Dendritic cell treated with granulocyte-macrophage colony-stimulating factor and Interleukin-4, amounts not matched to agents 40 ng/mL and 50 ng/mL, for 4 days (primary cell): ENCODE measurements around the gene FAR2.

Source experiments
- H3K27ac Mint-ChIP-seq: one replicate; pipeline ENCODE4 v1.8.0; 2022; ENCODE audit warnings: mild to moderate bottlenecking, mixed read lengths
- H3K27me3 Mint-ChIP-seq: one replicate; pipeline ENCODE4 v1.8.0; 2022; ENCODE audit warnings: mild to moderate bottlenecking, mixed read lengths
- H3K36me3 Mint-ChIP-seq: one replicate; pipeline ENCODE4 v1.8.0; 2022; ENCODE audit warnings: low read depth, mixed read lengths
- H3K4me1 Mint-ChIP-seq: one replicate; pipeline ENCODE4 v1.8.0; 2022; ENCODE audit warnings: low read depth, mixed read lengths
- H3K4me3 Mint-ChIP-seq: one replicate; pipeline ENCODE4 v1.8.0; 2022; ENCODE audit warnings: mild to moderate bottlenecking, moderate library complexity, mixed read lengths
- H3K9me3 Mint-ChIP-seq: one replicate; pipeline ENCODE4 v1.8.0; 2022; ENCODE audit warnings: mixed read lengths
- intact Hi-C: fragments of 100-400 bp; cut with micrococcal nuclease; formaldehyde crosslinking; loops from one replicate; pipeline ENCODE4 v1.15.0; 2022

The FAR2 gene

GRCh38 chr12:29200586-29200985 is 51.5 kb downstream of the FAR2 start:
- peaks cover 17% of the 10 kb centered on the region for H3K9me3 Mint-ChIP-seq
- H3K27me3 Mint-ChIP-seq, result peaks cover 34% of the 10 kb centered on the region
- no peaks in the 10 kb centered on the region for H3K36me3 Mint-ChIP-seq
- H3K4me1 Mint-ChIP-seq, result peaks cover 22% of the 10 kb centered on the region
- no peak overlapping the region for H3K27ac Mint-ChIP-seq
- H3K4me3 Mint-ChIP-seq, result no peak overlapping the region
- intact Hi-C loops, result no loop called here

GRCh38 chr12:29201296-29201695 is 52.2 kb downstream of the FAR2 start:
- H3K27ac Mint-ChIP-seq, result no peak overlapping the region
- peaks cover 34% of the 10 kb centered on the region for H3K27me3 Mint-ChIP-seq
- H3K36me3 Mint-ChIP-seq, result no peaks in the 10 kb centered on the region
- intact Hi-C loops, result no loop called here
- H3K9me3 Mint-ChIP-seq, result peaks cover 17% of the 10 kb centered on the region
- no peak overlapping the region for H3K4me3 Mint-ChIP-seq
- peaks cover 25% of the 10 kb centered on the region for H3K4me1 Mint-ChIP-seq

GRCh38 chr12:29201746-29202145 is 52.7 kb downstream of the FAR2 start:
- Mint-ChIP-seq H3K4me1 (peaks cover 30% of the 10 kb centered on the region), H3K9me3 (peaks cover 17% of the 10 kb centered on the region)

GRCh38 chr12:29204521-29204920 is 55.4 kb downstream of the FAR2 start:
- no peak overlapping the region for H3K4me3 Mint-ChIP-seq
- peaks cover 53% of the 10 kb centered on the region for H3K4me1 Mint-ChIP-seq
- no peak overlapping the region for H3K27ac Mint-ChIP-seq
- peaks cover 17% of the 10 kb centered on the region for H3K9me3 Mint-ChIP-seq
- peaks cover 27% of the 10 kb centered on the region for H3K27me3 Mint-ChIP-seq
- intact Hi-C loops, result no loop called here
- H3K36me3 Mint-ChIP-seq, result no peaks in the 10 kb centered on the region

More at GRCh38 chr12:29201746-29202145, 52.7 kb downstream of the FAR2 start:
- peaks cover 34% of the 10 kb centered on the region for H3K27me3 Mint-ChIP-seq
- intact Hi-C loops, result no loop called here
- H3K27ac Mint-ChIP-seq, result no peak overlapping the region
- H3K4me3 Mint-ChIP-seq, result no peak overlapping the region
- no peaks in the 10 kb centered on the region for H3K36me3 Mint-ChIP-seq

GRCh38 chr12:29207120-29207519 is 58.0 kb downstream of the FAR2 start:
- Mint-ChIP-seq H3K4me3 (peak overlapping the region; percentile 11), H3K36me3 (no peaks in the 10 kb centered on the region), H3K27ac (peak overlapping the region; percentile 48), H3K9me3 (peaks cover 17% of the 10 kb centered on the region), H3K27me3 (peaks cover 18% of the 10 kb centered on the region), H3K4me1 (peaks cover 51% of the 10 kb centered on the region)
- intact Hi-C loops, result loop anchor here (2.0 to 5.0 kb wide), 2 partner anchors 42 to 55 kb away; no protein-coding TSS in a partner anchor

- intact Hi-C loops, result loop anchor here (2.0 to 5.0 kb wide), 2 partner anchors 35 to 56 kb away; no protein-coding TSS in a partner anchor
- Mint-ChIP-seq H3K9me3 (peaks cover 8% of the 10 kb centered on the region), H3K27me3 (peaks cover 16% of the 10 kb centered on the region), H3K4me1 (peaks cover 55% of the 10 kb centered on the region), H3K36me3 (no peaks in the 10 kb centered on the region), H3K4me3 (no peak overlapping the region), H3K27ac (no peak overlapping the region)
These were observed 59.0 kb downstream of the FAR2 start for GRCh38 chr12:29208060-29208459.

- intact Hi-C loops, result loop anchor here (2.0 to 5.0 kb wide), 2 partner anchors 34 to 57 kb away; no protein-coding TSS in a partner anchor
- H3K9me3 Mint-ChIP-seq, result peaks cover 8% of the 10 kb centered on the region
- no peaks in the 10 kb centered on the region for H3K36me3 Mint-ChIP-seq
- H3K27ac Mint-ChIP-seq, result no peak overlapping the region
- H3K27me3 Mint-ChIP-seq, result peaks cover 16% of the 10 kb centered on the region
- peaks cover 56% of the 10 kb centered on the region for H3K4me1 Mint-ChIP-seq
- H3K4me3 Mint-ChIP-seq, result no peak overlapping the region
These were observed 60.0 kb downstream of the FAR2 start for GRCh38 chr12:29208936-29209701.

GRCh38 chr12:29211696-29212095 is 62.6 kb downstream of the FAR2 start:
- Mint-ChIP-seq H3K9me3 (no peaks in the 10 kb centered on the region), H3K27me3 (peaks cover 16% of the 10 kb centered on the region), H3K4me1 (peaks cover 45% of the 10 kb centered on the region), H3K4me3 (no peak overlapping the region), H3K27ac (no peak overlapping the region), H3K36me3 (no peaks in the 10 kb centered on the region)
- intact Hi-C loops, result no loop called here

- peaks cover 16% of the 10 kb centered on the region for H3K27me3 Mint-ChIP-seq
- intact Hi-C loops, result no loop called here
- no peak overlapping the region for H3K27ac Mint-ChIP-seq
- no peak overlapping the region for H3K4me3 Mint-ChIP-seq
- peaks cover 43% of the 10 kb centered on the region for H3K4me1 Mint-ChIP-seq
- H3K9me3 Mint-ChIP-seq, result no peaks in the 10 kb centered on the region
- no peaks in the 10 kb centered on the region for H3K36me3 Mint-ChIP-seq
These were observed 63.8 kb downstream of the FAR2 start for GRCh38 chr12:29212682-29213403.

- Mint-ChIP-seq H3K9me3 (no peaks in the 10 kb centered on the region), H3K4me1 (peaks cover 34% of the 10 kb centered on the region), H3K36me3 (no peaks in the 10 kb centered on the region), H3K4me3 (no peak overlapping the region), H3K27me3 (peaks cover 12% of the 10 kb centered on the region), H3K27ac (no peak overlapping the region)
- intact Hi-C loops, result no loop called here
These were observed 67.2 kb downstream of the FAR2 start for GRCh38 chr12:29216266-29216665.

- no peaks in the 10 kb centered on the region for H3K36me3 Mint-ChIP-seq
- H3K27ac Mint-ChIP-seq, result no peak overlapping the region
- intact Hi-C loops, result no loop called here
- peaks cover 2% of the 10 kb centered on the region for H3K9me3 Mint-ChIP-seq
- peaks cover 34% of the 10 kb centered on the region for H3K4me1 Mint-ChIP-seq
- no peak overlapping the region for H3K4me3 Mint-ChIP-seq
- H3K27me3 Mint-ChIP-seq, result peaks cover 13% of the 10 kb centered on the region
These were observed 67.9 kb downstream of the FAR2 start for GRCh38 chr12:29216797-29217575.

- Mint-ChIP-seq H3K27me3 (peaks cover 16% of the 10 kb centered on the region), H3K9me3 (peaks cover 9% of the 10 kb centered on the region), H3K27ac (no peak overlapping the region), H3K4me3 (no peak overlapping the region), H3K4me1 (peaks cover 36% of the 10 kb centered on the region), H3K36me3 (no peaks in the 10 kb centered on the region)
- intact Hi-C loops, result no loop called here
These were observed 71.7 kb downstream of the FAR2 start for GRCh38 chr12:29220632-29221336.

GRCh38 chr12:29222200-29222599 is 73.1 kb downstream of the FAR2 start:
- intact Hi-C loops, result no loop called here
- peaks cover 13% of the 10 kb centered on the region for H3K27me3 Mint-ChIP-seq

More at GRCh38 chr12:29222200-29222599, 73.1 kb downstream of the FAR2 start:
- Mint-ChIP-seq H3K27ac (no peak overlapping the region), H3K4me1 (peaks cover 28% of the 10 kb centered on the region), H3K4me3 (no peak overlapping the region), H3K36me3 (no peaks in the 10 kb centered on the region), H3K9me3 (peaks cover 9% of the 10 kb centered on the region)
